D721Med (cell line): Measurements from ENCODE around the gene FBXO38.
A peak's percentile ranks its signal among the peaks of the same experiment; 100 is the strongest.

Source experiments
- DNase-seq: peaks from one replicate; pipeline ENCODE4 v3.0.0; 2011; ENCODE audit warnings: low spot score; ENCODE audit not compliant: insufficient read length
- FAIRE-seq: peaks from 2 replicates; lab custom pipeline; 2011; peaks lifted over from hg19 to GRCh38; lab: Jason Lieb, UNC
- TF ChIP-seq, protein P1 (sequence below): IDR thresholded peaks from 2 replicates; pipeline ENCODE4 v1.5.1; 2012; ENCODE audit warnings: mild to moderate bottlenecking, control low read depth; ENCODE audit not compliant: insufficient read depth; ENCODE audit errors: missing control alignments

Gene FBXO38

DNA sequence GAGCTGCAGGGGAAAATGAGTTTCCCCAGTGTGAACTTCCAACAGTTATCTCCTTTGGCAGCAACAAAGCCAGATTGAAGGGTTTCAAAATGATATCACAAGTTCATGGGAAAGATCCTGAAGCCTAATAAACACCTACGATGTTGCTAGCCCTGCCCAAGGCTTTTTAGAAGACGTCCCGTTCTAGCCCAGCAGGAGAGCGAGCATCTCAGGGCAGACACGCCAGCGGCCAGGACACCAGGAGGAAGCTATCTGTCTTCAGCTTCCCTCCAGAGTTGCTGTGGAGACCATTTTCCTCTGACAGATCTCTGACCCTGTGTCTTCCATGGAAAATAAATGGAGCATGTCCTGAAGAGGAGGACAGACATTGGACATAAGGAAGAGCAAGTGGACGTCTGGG lies 98.4 kb downstream of the FBXO38 start:
- TF ChIP-seq, protein P1, sequence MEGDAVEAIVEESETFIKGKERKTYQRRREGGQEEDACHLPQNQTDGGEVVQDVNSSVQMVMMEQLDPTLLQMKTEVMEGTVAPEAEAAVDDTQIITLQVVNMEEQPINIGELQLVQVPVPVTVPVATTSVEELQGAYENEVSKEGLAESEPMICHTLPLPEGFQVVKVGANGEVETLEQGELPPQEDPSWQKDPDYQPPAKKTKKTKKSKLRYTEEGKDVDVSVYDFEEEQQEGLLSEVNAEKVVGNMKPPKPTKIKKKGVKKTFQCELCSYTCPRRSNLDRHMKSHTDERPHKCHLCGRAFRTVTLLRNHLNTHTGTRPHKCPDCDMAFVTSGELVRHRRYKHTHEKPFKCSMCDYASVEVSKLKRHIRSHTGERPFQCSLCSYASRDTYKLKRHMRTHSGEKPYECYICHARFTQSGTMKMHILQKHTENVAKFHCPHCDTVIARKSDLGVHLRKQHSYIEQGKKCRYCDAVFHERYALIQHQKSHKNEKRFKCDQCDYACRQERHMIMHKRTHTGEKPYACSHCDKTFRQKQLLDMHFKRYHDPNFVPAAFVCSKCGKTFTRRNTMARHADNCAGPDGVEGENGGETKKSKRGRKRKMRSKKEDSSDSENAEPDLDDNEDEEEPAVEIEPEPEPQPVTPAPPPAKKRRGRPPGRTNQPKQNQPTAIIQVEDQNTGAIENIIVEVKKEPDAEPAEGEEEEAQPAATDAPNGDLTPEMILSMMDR = no peak
- DNase-seq = no peak
- FAIRE-seq = no peak

DNA sequence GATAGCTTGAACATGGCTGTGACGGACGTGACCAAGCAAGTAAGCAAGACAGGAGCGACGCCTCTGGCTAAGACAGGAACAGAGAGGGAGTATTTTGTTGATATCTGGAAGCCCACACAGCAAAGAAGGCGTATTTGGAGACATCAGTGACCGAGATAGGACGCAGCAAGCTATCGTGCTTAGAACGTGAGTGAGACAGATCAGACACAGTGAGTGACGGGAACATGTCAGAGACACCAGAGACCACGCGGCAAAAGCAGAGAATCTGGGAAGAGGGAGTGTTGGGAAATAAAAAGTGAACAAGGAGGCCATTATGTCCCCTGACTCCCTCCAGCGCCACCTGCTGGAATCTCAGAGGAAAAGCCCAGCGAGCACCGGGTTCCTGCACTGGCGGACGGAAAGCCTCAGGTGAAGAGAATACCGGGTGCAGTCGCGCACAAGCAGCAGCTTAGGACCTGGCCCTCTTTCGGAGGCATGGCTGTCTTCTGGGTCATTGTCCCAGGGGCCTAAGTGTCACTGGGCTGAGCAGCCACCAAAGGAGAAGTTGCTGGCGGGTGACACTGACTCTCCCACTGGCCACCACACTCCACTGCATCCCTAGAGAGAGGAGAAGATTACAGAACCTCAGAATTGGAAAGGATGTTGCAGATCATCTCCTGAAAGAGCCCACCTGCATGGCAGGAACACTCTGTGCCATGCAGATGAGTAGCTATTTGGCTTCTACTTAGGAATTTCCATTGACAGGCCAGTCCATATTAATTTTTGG lies 99.1 kb downstream of the FBXO38 start:
- no peak for DNase-seq
- TF ChIP-seq, protein P1 = peak; percentile 65
- FAIRE-seq = no peak

DNA sequence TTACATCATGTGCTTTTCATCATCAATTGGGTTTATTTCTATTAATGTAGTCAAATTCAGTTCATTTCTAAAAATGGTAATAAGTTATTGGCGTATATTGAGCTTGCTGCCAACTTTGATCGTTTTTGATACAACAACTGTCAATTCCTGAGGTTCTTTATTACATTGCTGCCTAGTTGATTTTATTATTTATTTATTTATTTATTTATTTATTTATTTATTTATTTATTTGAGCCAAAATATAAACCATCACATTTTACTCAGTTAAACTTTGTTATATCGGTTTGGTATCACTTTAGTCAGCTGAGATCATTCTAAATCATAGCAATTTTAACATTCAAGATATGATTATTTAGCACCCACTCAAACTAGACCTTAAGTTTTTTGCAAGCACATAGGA lies 100.0 kb downstream of the FBXO38 start:
- no peak for DNase-seq
- FAIRE-seq = no peak
- TF ChIP-seq, protein P1 = no peak

DNA sequence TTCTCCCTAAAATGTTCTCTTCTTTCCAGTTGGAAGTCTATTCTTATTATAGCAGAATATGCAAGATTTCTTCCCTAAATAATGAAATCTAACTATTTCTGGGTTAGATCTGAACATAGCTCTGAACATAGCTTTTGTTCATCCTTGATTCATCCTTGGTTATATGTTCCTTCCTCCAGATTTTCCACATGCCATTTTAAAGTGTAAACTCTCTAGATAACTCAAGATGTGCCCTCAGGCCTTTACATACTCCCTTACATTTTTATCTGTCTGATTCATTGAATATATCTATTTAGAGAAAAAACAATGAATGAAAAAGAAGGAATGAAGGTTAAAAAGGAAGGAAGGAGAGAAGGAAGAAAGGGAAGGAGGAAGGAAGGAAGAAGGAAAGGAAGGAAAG lies 100.9 kb downstream of the FBXO38 start:
- DNase-seq = no peak
- TF ChIP-seq, protein P1 = no peak
- FAIRE-seq = no peak

DNA sequence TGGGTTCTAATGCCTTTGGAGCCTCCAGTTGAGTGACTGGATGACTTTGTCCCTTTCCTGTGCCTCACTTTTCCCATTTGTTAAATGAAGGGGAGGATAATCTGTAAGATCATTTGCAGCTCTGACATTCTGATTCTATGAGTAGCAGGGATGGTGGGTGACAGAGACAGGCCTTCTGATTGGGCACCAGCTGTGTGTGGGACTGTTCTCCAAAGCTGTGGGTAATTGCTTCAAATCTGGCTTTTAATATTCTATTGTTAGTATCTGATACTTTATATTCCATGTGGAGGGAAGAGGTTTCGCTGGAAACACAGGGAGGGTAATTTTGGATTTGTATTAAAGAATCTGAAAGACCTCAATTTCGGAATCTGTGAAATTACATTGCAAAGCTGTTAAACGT lies 102.7 kb downstream of the FBXO38 start:
- no peak for DNase-seq
- no peak for FAIRE-seq
- TF ChIP-seq, protein P1 = no peak

DNA sequence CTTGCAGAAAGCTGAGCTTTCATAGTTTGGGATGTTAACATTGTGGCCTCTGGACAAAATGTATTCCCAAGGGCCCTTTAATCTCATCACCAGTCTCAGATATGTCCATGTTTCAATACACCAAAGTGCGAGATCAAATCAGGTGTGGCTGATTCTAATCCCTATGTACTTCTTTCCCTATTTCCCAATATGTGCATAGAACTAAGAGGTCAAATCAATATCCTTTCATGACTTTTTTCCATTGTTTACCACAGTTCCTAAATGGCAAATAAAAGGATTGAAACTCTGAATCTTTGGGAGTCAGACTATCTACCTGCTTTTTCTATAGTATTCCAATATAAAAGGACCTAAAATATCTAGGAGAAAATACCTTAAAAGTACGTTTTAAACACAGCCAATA lies 105.0 kb downstream of the FBXO38 start:
- DNase-seq (no peak), FAIRE-seq (no peak)
- TF ChIP-seq, protein P1 = no peak

DNA sequence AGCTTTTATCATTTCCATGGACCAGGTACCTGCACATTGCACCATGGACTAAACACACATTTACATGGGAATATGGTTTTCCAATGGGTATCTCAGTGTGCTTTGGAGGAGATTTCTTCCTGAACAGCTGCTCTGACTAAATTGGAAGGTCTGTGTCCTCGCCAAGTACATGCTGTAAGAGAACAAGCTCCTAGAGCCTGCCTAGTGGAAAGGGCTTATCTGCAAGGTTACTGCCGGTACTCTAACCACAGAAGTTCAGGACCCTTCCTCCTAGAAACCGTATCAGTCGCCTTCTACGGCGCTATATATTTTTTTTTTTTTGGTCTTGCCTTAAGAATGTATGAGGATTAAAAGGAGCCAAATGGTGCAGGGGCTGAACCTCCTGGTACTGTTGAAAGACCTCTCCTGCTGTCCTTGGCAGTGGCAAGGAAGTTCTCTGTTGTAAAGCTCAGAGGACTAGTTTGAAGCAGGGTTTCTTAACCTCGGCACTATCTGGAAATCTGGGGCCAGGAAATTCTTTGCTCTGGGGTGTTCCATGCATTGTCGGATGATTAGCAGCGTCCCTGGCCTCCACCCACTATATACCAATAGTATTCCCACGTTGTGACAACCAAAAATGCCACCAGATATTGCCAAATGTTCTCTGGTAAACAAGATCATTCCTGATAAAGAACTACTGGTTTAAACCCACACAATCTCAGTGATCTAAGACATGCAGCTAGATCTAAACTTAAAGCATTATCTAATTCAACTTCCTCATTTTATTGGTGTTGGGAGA lies 107.4 kb downstream of the FBXO38 start:
- DNase-seq (no peak), FAIRE-seq (no peak)
- TF ChIP-seq, protein P1 = no peak
